Measurements from ENCODE around the gene ABCC11.

- TF ChIP-seq POLR2A (IDR thresholded peaks at IDR 0.05) (no peak), EP300 (IDR thresholded peaks at IDR 0.05) (no peak)
- TF ChIP-seq, protein P1, sequence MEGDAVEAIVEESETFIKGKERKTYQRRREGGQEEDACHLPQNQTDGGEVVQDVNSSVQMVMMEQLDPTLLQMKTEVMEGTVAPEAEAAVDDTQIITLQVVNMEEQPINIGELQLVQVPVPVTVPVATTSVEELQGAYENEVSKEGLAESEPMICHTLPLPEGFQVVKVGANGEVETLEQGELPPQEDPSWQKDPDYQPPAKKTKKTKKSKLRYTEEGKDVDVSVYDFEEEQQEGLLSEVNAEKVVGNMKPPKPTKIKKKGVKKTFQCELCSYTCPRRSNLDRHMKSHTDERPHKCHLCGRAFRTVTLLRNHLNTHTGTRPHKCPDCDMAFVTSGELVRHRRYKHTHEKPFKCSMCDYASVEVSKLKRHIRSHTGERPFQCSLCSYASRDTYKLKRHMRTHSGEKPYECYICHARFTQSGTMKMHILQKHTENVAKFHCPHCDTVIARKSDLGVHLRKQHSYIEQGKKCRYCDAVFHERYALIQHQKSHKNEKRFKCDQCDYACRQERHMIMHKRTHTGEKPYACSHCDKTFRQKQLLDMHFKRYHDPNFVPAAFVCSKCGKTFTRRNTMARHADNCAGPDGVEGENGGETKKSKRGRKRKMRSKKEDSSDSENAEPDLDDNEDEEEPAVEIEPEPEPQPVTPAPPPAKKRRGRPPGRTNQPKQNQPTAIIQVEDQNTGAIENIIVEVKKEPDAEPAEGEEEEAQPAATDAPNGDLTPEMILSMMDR (IDR thresholded peaks at IDR 0.05) = no peak
Observed at GRCh38 chr16:48125888-48126287, 121.5 kb downstream of the ABCC11 start.
